ENCODE results near the gene THSD4. TPM values are rescaled to one million over a fixed set of nuclear protein-coding genes. Genes with fewer than 3 reads are reported as not detected.

The THSD4 gene
- total and polyA plus RNA-seq, 5 donors from 2014 or later, result not detected

GRCh38 chr15:71807691-71808091 is 692.4 kb downstream of the THSD4 start:
- H3K27ac Mint-ChIP-seq, result no peak overlapping the region
- ATAC-seq (ENCODE audit: low read depth in 2 of 2) (no peak), DNase-seq (no peak)
- Histone ChIP-seq H3K27ac (ENCODE audit: insufficient read depth, low read length, poor library complexity, severe bottlenecking) (no peak overlapping the region), H3K27me3 (ENCODE audit: control insufficient read depth, insufficient read depth, low read length) (no peaks in the 10 kb centered on the region), H3K36me3 (ENCODE audit: control insufficient read depth, insufficient read depth, low read length) (no peaks in the 10 kb centered on the region), H3K4me1 (ENCODE audit: control insufficient read depth, insufficient read depth, low read length, poor library complexity, severe bottlenecking) (no peaks in the 10 kb centered on the region), H3K9me3 (ENCODE audit: control insufficient read depth in 2 of 2, low read length in 2 of 2) (no peaks in the 10 kb centered on the region), H3K4me3 (ENCODE audit: low read depth, low read length) (no peak overlapping the region)
- peaks cover 3% of the 10 kb centered on the region for H3K27me3 Mint-ChIP-seq
- no peaks in the 10 kb centered on the region for H3K9me3 Mint-ChIP-seq
- no peak overlapping the region for H3K4me3 Mint-ChIP-seq
- H3K4me1 Mint-ChIP-seq, result no peaks in the 10 kb centered on the region
- no peaks in the 10 kb centered on the region for H3K36me3 Mint-ChIP-seq

GRCh38 chr15:71808311-71809020 is 693.2 kb downstream of the THSD4 start:
- no peak overlapping the region for H3K27ac ChIP-seq (ENCODE audit: insufficient read depth, low read length, poor library complexity, severe bottlenecking)
- H3K9me3 ChIP-seq (ENCODE audit: control insufficient read depth in 2 of 2, low read length in 2 of 2), result no peaks in the 10 kb centered on the region
- H3K27ac Mint-ChIP-seq, result no peak overlapping the region
- no peak overlapping the region for H3K4me3 ChIP-seq (ENCODE audit: low read depth, low read length)
- H3K27me3 ChIP-seq (ENCODE audit: control insufficient read depth, insufficient read depth, low read length), result no peaks in the 10 kb centered on the region
- no peaks in the 10 kb centered on the region for H3K27me3 Mint-ChIP-seq
- no peaks in the 10 kb centered on the region for H3K4me1 Mint-ChIP-seq
- H3K4me3 Mint-ChIP-seq, result no peak overlapping the region
- no peak for ATAC-seq (ENCODE audit: low read depth in 2 of 2)
- DNase-seq, result no peak
- H3K36me3 Mint-ChIP-seq, result no peaks in the 10 kb centered on the region
- H3K36me3 ChIP-seq (ENCODE audit: control insufficient read depth, insufficient read depth, low read length), result no peaks in the 10 kb centered on the region
- H3K4me1 ChIP-seq (ENCODE audit: control insufficient read depth, insufficient read depth, low read length, poor library complexity, severe bottlenecking), result no peaks in the 10 kb centered on the region
- H3K9me3 Mint-ChIP-seq, result no peaks in the 10 kb centered on the region

GRCh38 chr15:71809346-71809745 is 694.1 kb downstream of the THSD4 start:
- Mint-ChIP-seq H3K9me3 (no peaks in the 10 kb centered on the region), H3K27me3 (no peaks in the 10 kb centered on the region)

GRCh38 chr15:71810256-71811035 is 695.2 kb downstream of the THSD4 start, which contains the start of gene NR2E3:
TSS of gene NR2E3 (plus strand) at chr15:71810554. CDS start at chr15:71810744, 190 bp downstream.
- no peak within 1 kb of the TSS for H3K4me3 ChIP-seq (ENCODE audit: low read depth, low read length)
- Mint-ChIP-seq H3K36me3 (no peaks in the 10 kb centered on the region), H3K4me1 (no peaks in the 10 kb centered on the region), H3K27ac (no peak within 1 kb of the TSS), H3K9me3 (peaks cover 0 to under 1% (median 0%) of the 10 kb centered on the region in 7 donors), H3K4me3 (no peak within 1 kb of the TSS), H3K27me3 (no peaks in the 10 kb centered on the region)
- DNase-seq (no peak), ATAC-seq (ENCODE audit: low read depth in 2 of 2) (no peak)
- H3K27me3 ChIP-seq (ENCODE audit: control insufficient read depth, insufficient read depth, low read length), result no peaks in the 10 kb centered on the region
- no peaks in the 10 kb centered on the region for H3K4me1 ChIP-seq (ENCODE audit: control insufficient read depth, insufficient read depth, low read length, poor library complexity, severe bottlenecking)
- no peak within 1 kb of the TSS for H3K27ac ChIP-seq (ENCODE audit: insufficient read depth, low read length, poor library complexity, severe bottlenecking)
- H3K36me3 ChIP-seq (ENCODE audit: control insufficient read depth, insufficient read depth, low read length), result no peaks in the 10 kb centered on the region
- no peaks in the 10 kb centered on the region for H3K9me3 ChIP-seq (ENCODE audit: control insufficient read depth in 2 of 2, low read length in 2 of 2)

More at GRCh38 chr15:71809346-71809745, 694.1 kb downstream of the THSD4 start:
- H3K27ac ChIP-seq (ENCODE audit: insufficient read depth, low read length, poor library complexity, severe bottlenecking), result no peak overlapping the region
- Mint-ChIP-seq H3K4me1 (no peaks in the 10 kb centered on the region), H3K27ac (no peak overlapping the region), H3K36me3 (no peaks in the 10 kb centered on the region), H3K4me3 (no peak overlapping the region)
- ATAC-seq (ENCODE audit: low read depth in 2 of 2) (no peak), DNase-seq (no peak)
- no peaks in the 10 kb centered on the region for H3K9me3 ChIP-seq (ENCODE audit: control insufficient read depth in 2 of 2, low read length in 2 of 2)
- H3K27me3 ChIP-seq (ENCODE audit: control insufficient read depth, insufficient read depth, low read length), result no peaks in the 10 kb centered on the region
- H3K4me3 ChIP-seq (ENCODE audit: low read depth, low read length), result no peak overlapping the region
- H3K36me3 ChIP-seq (ENCODE audit: control insufficient read depth, insufficient read depth, low read length), result no peaks in the 10 kb centered on the region
- no peaks in the 10 kb centered on the region for H3K4me1 ChIP-seq (ENCODE audit: control insufficient read depth, insufficient read depth, low read length, poor library complexity, severe bottlenecking)

- no peak for ATAC-seq (ENCODE audit: low read depth in 2 of 2)
- no peaks in the 10 kb centered on the region for H3K4me1 Mint-ChIP-seq
- Histone ChIP-seq H3K36me3 (ENCODE audit: control insufficient read depth, insufficient read depth, low read length) (no peaks in the 10 kb centered on the region), H3K27me3 (ENCODE audit: control insufficient read depth, insufficient read depth, low read length) (no peaks in the 10 kb centered on the region), H3K4me3 (ENCODE audit: low read depth, low read length) (no peak overlapping the region), H3K27ac (ENCODE audit: insufficient read depth, low read length, poor library complexity, severe bottlenecking) (no peak overlapping the region), H3K4me1 (ENCODE audit: control insufficient read depth, insufficient read depth, low read length, poor library complexity, severe bottlenecking) (no peaks in the 10 kb centered on the region), H3K9me3 (ENCODE audit: control insufficient read depth in 2 of 2, low read length in 2 of 2) (no peaks in the 10 kb centered on the region)
- no peak for DNase-seq
- no peak overlapping the region for H3K4me3 Mint-ChIP-seq
- H3K9me3 Mint-ChIP-seq, result peaks cover 0 to 1% (median 0%) of the 10 kb centered on the region in 7 donors
- no peaks in the 10 kb centered on the region for H3K27me3 Mint-ChIP-seq
- H3K27ac Mint-ChIP-seq, result no peak overlapping the region
- no peaks in the 10 kb centered on the region for H3K36me3 Mint-ChIP-seq
Measured at GRCh38 chr15:71811036-71811736, 695.9 kb downstream of the THSD4 start.

GRCh38 chr15:71811752-71812735 is 696.8 kb downstream of the THSD4 start:
- ATAC-seq (ENCODE audit: low read depth in 2 of 2) (no peak), DNase-seq (no peak)
- H3K4me1 Mint-ChIP-seq, result no peaks in the 10 kb centered on the region
- Histone ChIP-seq H3K36me3 (ENCODE audit: control insufficient read depth, insufficient read depth, low read length) (no peaks in the 10 kb centered on the region), H3K27ac (ENCODE audit: insufficient read depth, low read length, poor library complexity, severe bottlenecking) (no peak overlapping the region), H3K9me3 (ENCODE audit: control insufficient read depth in 2 of 2, low read length in 2 of 2) (no peaks in the 10 kb centered on the region), H3K27me3 (ENCODE audit: control insufficient read depth, insufficient read depth, low read length) (no peaks in the 10 kb centered on the region), H3K4me3 (ENCODE audit: low read depth, low read length) (no peak overlapping the region), H3K4me1 (ENCODE audit: control insufficient read depth, insufficient read depth, low read length, poor library complexity, severe bottlenecking) (no peaks in the 10 kb centered on the region)
- peaks cover 0 to 1% (median 0%) of the 10 kb centered on the region in 7 donors for H3K9me3 Mint-ChIP-seq
- no peak overlapping the region for H3K27ac Mint-ChIP-seq
- no peaks in the 10 kb centered on the region for H3K27me3 Mint-ChIP-seq
- H3K4me3 Mint-ChIP-seq, result no peak overlapping the region
- H3K36me3 Mint-ChIP-seq, result no peaks in the 10 kb centered on the region
